Measurements from ENCODE around the gene PEAK1. TPM values are rescaled to one million over a fixed set of nuclear protein-coding genes. Genes with fewer than 3 reads are reported as not detected.
"Not testable (repeated sequence)": the region's sequence is repeated elsewhere in the genome, so short reads cannot be mapped to it uniquely, and the experiment has no call there.

PEAK1 gene
- total RNA-seq, 1 donor from 2014 or later = 32.3 TPM

DNA sequence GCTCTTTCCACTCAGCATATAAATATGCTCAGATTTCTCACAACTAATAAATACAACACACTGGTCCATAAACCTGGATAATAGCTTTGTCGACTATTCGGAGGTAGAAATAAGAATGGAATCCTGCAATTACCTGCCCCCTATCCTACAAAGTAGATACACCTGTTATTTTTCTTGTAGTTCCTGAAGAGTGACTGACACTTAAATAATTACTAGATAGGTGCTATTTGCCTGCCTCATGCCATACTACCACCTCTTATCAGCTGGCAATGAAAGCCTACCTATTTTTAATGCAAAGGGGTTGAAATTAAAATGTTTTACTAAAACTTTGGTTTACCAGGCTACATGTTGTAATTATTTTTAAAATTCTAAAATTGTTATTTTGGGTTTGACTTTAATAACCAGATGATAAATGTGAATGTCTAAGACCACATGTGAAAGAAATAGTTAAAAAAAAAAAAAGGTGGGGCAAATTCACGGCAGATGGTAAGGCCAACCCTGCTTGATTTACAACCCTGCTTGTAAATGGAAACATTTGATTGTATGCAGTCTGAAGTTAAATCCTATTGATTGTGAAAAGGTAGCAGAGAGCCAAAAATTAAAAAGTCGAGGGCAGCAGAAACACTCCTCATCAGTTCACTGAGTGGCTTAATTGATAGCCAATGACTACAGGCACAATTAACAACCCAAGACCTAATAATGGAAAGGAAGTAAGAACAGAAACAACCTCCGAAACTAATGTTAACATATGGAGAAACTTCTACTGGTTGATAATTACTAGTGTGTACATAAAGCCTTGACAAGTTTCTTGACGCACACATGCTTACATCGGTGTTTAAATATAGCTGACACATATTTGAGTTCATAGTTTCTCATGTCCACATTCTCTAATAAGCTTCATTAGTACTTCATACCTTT lies 8.9 kb downstream of the PEAK1 start:
- H3K36me3 Mint-ChIP-seq (ENCODE audit: insufficient read depth) = peaks cover 3% of the 10 kb centered on the region
- peaks cover 10% of the 10 kb centered on the region for H3K4me1 Mint-ChIP-seq (ENCODE audit: low read depth)
- H3K27me3 Mint-ChIP-seq = no peaks in the 10 kb centered on the region
- H3K4me3 Mint-ChIP-seq (ENCODE audit: low read depth) = no peak overlapping the region
- no peak for DNase-seq (ENCODE audit: low spot score, unreplicated experiment)
- TF ChIP-seq, protein P1, sequence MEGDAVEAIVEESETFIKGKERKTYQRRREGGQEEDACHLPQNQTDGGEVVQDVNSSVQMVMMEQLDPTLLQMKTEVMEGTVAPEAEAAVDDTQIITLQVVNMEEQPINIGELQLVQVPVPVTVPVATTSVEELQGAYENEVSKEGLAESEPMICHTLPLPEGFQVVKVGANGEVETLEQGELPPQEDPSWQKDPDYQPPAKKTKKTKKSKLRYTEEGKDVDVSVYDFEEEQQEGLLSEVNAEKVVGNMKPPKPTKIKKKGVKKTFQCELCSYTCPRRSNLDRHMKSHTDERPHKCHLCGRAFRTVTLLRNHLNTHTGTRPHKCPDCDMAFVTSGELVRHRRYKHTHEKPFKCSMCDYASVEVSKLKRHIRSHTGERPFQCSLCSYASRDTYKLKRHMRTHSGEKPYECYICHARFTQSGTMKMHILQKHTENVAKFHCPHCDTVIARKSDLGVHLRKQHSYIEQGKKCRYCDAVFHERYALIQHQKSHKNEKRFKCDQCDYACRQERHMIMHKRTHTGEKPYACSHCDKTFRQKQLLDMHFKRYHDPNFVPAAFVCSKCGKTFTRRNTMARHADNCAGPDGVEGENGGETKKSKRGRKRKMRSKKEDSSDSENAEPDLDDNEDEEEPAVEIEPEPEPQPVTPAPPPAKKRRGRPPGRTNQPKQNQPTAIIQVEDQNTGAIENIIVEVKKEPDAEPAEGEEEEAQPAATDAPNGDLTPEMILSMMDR (IDR thresholded peaks at IDR 0.05; ENCODE audit: unreplicated experiment) = no peak
- H3K9me3 Mint-ChIP-seq (ENCODE audit: low read depth) = peaks cover 12% of the 10 kb centered on the region
- H3K27ac Mint-ChIP-seq = peak overlapping the region; percentile 8

DNA sequence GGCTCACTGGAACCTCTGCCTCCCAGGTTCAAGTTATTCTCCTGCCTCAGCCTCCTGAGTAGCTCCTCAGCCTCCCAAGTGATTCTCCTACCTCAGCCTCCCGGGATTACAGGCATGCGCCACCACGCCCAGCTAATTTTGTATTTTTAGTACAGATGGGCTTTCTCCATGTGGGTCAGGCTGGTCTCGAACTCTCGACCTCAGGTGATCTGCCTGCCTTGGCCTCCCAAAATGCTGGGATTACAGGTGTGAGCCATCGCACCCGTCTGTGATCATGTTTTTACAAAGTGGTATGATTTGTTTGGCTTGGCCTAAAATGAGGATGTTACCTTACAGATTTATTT lies 9.8 kb downstream of the PEAK1 start:
- DNase-seq (ENCODE audit: low spot score, unreplicated experiment); H3K27me3 Mint-ChIP-seq; H3K27ac Mint-ChIP-seq; H3K4me3 Mint-ChIP-seq (ENCODE audit: low read depth); H3K36me3 Mint-ChIP-seq (ENCODE audit: insufficient read depth): not testable (repeated sequence)
- peaks cover 10% of the 10 kb centered on the region for H3K4me1 Mint-ChIP-seq (ENCODE audit: low read depth)
- H3K9me3 Mint-ChIP-seq (ENCODE audit: low read depth) = peaks cover 12% of the 10 kb centered on the region

DNA sequence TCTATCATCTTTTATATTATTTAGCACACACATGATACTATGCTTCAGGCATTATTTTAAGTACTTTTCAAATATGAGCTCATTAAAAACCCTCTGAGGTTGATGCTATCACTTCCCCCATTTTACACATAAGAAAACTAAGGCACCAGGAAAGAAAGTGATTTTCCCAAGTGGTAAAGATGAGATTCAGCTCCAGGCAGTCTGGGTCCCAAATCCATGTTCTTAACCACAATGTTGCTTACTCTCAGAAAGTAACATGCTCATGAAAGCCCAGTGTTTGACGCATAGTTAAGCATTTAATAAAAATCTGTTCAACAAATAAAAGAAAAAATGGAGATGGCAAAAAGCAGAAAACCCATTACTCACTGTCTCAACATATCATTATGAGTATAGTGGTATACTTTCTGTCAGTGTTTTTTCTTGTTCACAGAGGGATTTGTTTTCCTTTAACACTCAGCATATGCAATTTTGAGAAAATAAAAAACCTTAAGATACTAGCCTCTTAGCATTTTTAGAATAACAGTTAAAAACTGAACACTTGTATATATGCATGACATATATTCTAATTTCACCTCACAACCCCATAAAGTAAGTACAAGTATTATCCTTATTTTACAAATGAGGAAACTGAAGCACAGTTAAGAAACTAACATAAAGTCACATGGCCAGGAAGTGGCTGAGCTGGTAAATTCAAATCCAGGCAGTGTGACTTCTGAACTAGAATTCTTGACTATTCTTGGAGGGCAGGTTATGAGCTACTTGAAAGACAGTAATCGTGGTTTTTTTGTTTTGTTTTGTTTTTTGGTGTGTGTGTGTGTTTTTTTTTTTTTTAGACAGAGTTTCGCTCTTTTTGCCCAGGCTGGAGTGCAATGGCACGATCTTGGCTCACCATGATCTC lies 10.4 kb downstream of the PEAK1 start:
- Mint-ChIP-seq H3K4me1 (ENCODE audit: low read depth) (peaks cover 10% of the 10 kb centered on the region), H3K4me3 (ENCODE audit: low read depth) (no peak overlapping the region), H3K27ac (peak overlapping the region; percentile 62), H3K27me3 (no peaks in the 10 kb centered on the region), H3K9me3 (ENCODE audit: low read depth) (peaks cover 12% of the 10 kb centered on the region), H3K36me3 (ENCODE audit: insufficient read depth) (peaks cover 3% of the 10 kb centered on the region)
- TF ChIP-seq, protein P1 (IDR thresholded peaks at IDR 0.05; ENCODE audit: unreplicated experiment) = no peak
- no peak for DNase-seq (ENCODE audit: low spot score, unreplicated experiment)

DNA sequence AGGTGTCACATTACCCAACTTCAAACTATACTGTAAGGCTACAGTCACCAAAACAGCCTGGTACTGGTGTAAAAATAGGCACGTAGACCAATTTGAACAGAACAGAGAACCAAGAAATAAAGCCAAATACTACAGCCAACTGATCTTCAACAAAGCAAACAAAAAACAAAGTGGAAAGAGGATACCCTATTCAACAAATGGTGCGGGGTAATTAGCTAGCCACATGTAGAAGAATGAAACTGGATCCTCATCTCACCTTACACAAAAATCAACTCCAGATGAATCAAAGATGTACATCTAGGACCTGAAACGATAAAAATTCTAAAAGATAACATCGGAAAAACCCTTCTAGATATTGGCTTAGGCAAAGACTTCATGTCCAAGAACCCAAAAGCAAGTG lies 13.1 kb downstream of the PEAK1 start:
- H3K9me3 Mint-ChIP-seq (ENCODE audit: low read depth) = peaks cover 12% of the 10 kb centered on the region
- no peak overlapping the region for H3K27ac Mint-ChIP-seq
- DNase-seq (ENCODE audit: low spot score, unreplicated experiment) = no peak
- H3K27me3 Mint-ChIP-seq = no peaks in the 10 kb centered on the region
- peaks cover 3% of the 10 kb centered on the region for H3K36me3 Mint-ChIP-seq (ENCODE audit: insufficient read depth)
- TF ChIP-seq, protein P1 (IDR thresholded peaks at IDR 0.05; ENCODE audit: unreplicated experiment) = no peak
- H3K4me3 Mint-ChIP-seq (ENCODE audit: low read depth) = no peak overlapping the region
- H3K4me1 Mint-ChIP-seq (ENCODE audit: low read depth) = peaks cover 8% of the 10 kb centered on the region

DNA sequence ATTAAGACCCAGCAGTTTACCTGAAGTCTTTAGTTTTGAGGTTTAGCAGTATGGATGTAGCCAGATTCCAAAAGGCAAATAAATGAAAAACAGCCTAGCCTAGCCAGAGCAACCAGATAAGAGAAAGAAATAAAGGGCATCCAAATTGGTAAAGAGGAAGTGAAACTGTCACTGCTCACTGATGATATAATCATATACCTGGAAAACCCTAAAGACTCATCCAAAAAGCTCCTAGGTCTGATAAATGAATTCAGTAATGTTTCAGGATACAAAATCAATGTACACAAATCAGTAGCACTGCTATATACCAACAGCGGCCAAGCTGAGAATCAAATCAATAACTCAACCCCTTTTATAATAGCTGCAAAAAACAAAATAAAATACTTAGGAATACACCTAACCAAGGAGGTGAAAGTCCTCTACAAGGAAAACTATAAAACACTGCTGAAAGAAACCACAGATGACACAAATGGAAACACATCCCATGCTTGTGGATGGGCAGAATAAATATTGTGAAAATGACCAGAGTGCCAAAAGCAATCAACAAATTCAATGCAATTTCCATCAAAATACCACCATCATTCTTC lies 13.6 kb downstream of the PEAK1 start:
- DNase-seq (ENCODE audit: low spot score, unreplicated experiment); H3K36me3 Mint-ChIP-seq (ENCODE audit: insufficient read depth); H3K4me1 Mint-ChIP-seq (ENCODE audit: low read depth); H3K27me3 Mint-ChIP-seq; H3K4me3 Mint-ChIP-seq (ENCODE audit: low read depth); H3K27ac Mint-ChIP-seq: not testable (repeated sequence)
- H3K9me3 Mint-ChIP-seq (ENCODE audit: low read depth) = peaks cover 13% of the 10 kb centered on the region

All from progenitor cell of endocrine pancreas (in vitro differentiated cells).